ENCODE measurements around the gene AIMP2. TPM values are rescaled to one million over a fixed set of nuclear protein-coding genes. Genes with fewer than 3 reads are reported as not detected.

AIMP2 gene
- total RNA-seq, 4 donors from 2014 or later, result 6.4 to 22.5 (median 15.1) TPM

DNA sequence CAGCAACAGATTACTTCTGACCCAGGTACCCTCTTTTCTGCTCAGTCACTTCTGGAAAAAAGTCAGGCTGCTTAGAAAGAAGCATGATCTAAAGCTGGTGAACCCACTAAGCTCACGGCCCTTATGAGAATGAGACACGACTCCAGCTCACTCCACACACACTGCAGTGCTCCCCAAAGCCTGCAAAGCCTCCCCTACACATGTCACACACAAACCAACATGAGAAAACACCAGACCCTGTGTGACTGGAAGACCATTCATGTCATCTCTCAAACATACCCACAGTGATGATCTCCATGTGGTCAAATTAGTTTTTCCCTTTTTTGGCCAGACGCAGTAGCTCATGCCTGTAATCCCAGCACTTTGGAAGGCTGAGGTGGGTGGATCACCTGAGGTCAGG lies 22.5 kb downstream of the AIMP2 start:
- Histone ChIP-seq H3K9me3 (no peaks in the 10 kb centered on the region), H3K4me3 (no peak overlapping the region), H3K4me1 (no peaks in the 10 kb centered on the region), H3K36me3 (peaks cover 0 to 3% of the 10 kb centered on the region in 2 donors), H3K27me3 (no peaks in the 10 kb centered on the region), H3K27ac (no peak overlapping the region)
- no peak for DNase-seq
- intact Hi-C loops (cut with DNase I; ENCODE audit: low total_unique reads), result no loop called here
- no peak for TF ChIP-seq POLR2A (IDR thresholded peaks at IDR 0.05)
- TF ChIP-seq, protein P1, sequence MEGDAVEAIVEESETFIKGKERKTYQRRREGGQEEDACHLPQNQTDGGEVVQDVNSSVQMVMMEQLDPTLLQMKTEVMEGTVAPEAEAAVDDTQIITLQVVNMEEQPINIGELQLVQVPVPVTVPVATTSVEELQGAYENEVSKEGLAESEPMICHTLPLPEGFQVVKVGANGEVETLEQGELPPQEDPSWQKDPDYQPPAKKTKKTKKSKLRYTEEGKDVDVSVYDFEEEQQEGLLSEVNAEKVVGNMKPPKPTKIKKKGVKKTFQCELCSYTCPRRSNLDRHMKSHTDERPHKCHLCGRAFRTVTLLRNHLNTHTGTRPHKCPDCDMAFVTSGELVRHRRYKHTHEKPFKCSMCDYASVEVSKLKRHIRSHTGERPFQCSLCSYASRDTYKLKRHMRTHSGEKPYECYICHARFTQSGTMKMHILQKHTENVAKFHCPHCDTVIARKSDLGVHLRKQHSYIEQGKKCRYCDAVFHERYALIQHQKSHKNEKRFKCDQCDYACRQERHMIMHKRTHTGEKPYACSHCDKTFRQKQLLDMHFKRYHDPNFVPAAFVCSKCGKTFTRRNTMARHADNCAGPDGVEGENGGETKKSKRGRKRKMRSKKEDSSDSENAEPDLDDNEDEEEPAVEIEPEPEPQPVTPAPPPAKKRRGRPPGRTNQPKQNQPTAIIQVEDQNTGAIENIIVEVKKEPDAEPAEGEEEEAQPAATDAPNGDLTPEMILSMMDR (IDR thresholded peaks at IDR 0.05), result no peak

- Histone ChIP-seq H3K9me3 (no peaks in the 10 kb centered on the region), H3K27me3 (no peaks in the 10 kb centered on the region), H3K4me1 (no peaks in the 10 kb centered on the region), H3K36me3 (peaks cover 0 to 3% of the 10 kb centered on the region in 2 donors), H3K4me3 (no peak overlapping the region), H3K27ac (no peak overlapping the region)
- intact Hi-C loops (cut with DNase I; ENCODE audit: low total_unique reads), result no loop called here
- TF ChIP-seq, protein P1 (IDR thresholded peaks at IDR 0.05), result no peak
- no peak for TF ChIP-seq POLR2A (IDR thresholded peaks at IDR 0.05)
- DNase-seq, result no peak
These were observed 23.1 kb downstream of the AIMP2 start for GRCh38 chr7:6032167-6032566.

DNA sequence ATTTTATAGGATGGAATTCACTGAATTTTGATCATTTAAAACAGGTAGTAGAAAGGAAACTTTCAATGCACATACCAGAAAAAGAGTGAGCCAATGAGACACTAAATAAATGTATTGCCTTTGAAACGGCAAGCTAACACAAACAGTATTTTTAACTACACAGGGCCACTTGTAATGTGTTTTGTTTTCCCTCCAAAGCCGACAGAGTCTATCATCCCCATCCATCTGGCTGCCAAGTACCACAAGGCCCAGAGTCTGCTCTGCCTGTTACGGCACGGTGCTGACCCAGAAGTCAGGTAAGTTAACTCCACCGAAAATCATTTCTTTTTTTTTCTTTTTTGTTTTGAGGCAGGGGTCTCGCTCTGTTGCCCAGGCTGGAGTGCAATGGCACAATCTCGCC lies 23.6 kb downstream of the AIMP2 start:
- Histone ChIP-seq H3K36me3 (peaks cover 0 to 3% of the 10 kb centered on the region in 2 donors), H3K4me1 (no peaks in the 10 kb centered on the region), H3K4me3 (no peak overlapping the region), H3K9me3 (no peaks in the 10 kb centered on the region), H3K27me3 (no peaks in the 10 kb centered on the region), H3K27ac (no peak overlapping the region)
- no peak for DNase-seq
- TF ChIP-seq, protein P1 (IDR thresholded peaks at IDR 0.05), result no peak
- no peak for TF ChIP-seq POLR2A (IDR thresholded peaks at IDR 0.05)
- intact Hi-C loops (cut with DNase I; ENCODE audit: low total_unique reads), result no loop called here

GRCh38 chr7:6035165-6035564 lies 26.1 kb downstream of the AIMP2 start:
- Histone ChIP-seq H3K36me3 (no peaks in the 10 kb centered on the region), H3K9me3 (no peaks in the 10 kb centered on the region), H3K27ac (no peak overlapping the region), H3K27me3 (no peaks in the 10 kb centered on the region), H3K4me3 (no peak overlapping the region), H3K4me1 (no peaks in the 10 kb centered on the region)
- no peak for DNase-seq
- no peak for TF ChIP-seq POLR2A (IDR thresholded peaks at IDR 0.05)
- TF ChIP-seq, protein P1 (IDR thresholded peaks at IDR 0.05), result no peak
- intact Hi-C loops (cut with DNase I; ENCODE audit: low total_unique reads), result no loop called here

DNA sequence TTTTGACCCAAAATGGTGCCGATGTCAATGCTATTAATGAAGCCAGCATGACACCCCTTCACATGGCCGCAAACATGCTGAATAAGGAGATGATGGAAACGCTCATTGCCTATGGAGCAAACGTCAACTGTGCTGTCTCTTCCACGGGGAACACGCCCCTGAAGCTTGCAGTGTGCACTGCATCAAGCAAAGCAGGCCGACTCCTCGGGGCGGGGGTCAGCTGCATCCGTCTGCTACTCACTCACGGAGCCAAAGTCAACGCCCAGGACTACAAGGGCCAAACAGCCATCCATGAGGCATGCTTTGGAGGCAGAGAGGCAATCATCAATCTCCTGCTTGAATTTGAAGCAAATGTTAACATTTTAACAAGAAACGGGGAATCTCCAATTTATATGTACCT lies 26.6 kb downstream of the AIMP2 start:
- Histone ChIP-seq H3K27ac (no peak overlapping the region), H3K9me3 (no peaks in the 10 kb centered on the region), H3K4me1 (no peaks in the 10 kb centered on the region), H3K27me3 (no peaks in the 10 kb centered on the region), H3K4me3 (no peak overlapping the region), H3K36me3 (no peaks in the 10 kb centered on the region)
- TF ChIP-seq POLR2A (IDR thresholded peaks at IDR 0.05), result no peak
- TF ChIP-seq, protein P1 (IDR thresholded peaks at IDR 0.05), result no peak
- intact Hi-C loops (cut with DNase I; ENCODE audit: low total_unique reads), result no loop called here
- DNase-seq, result no peak

All from uterus (tissue), 4 donors.